HL-60 (cell line): ENCODE measurements around the gene MUC5AC.

Experiments
- DNase-seq, 2 experiments: peaks; one replicate each; pipeline ENCODE4 v3.0.0-alpha.2; 2010 to 2020; ENCODE audit warnings: low read depth in 1 of 2, low spot score in 1 of 2
- H3K27ac ChIP-seq: fragments of 250-450 bp; sonication (Bioruptor Pico); replicated peaks from 2 replicates; pipeline ENCODE4 v1.5.1; 2020; ENCODE audit warnings: mild to moderate bottlenecking, moderate library complexity
- H3K27me3 ChIP-seq: fragments of 250-450 bp; sonication (Bioruptor Pico); 2 replicates; pipeline ENCODE4 v1.5.1; 2021; ENCODE audit warnings: mild to moderate bottlenecking, moderate library complexity; ENCODE audit not compliant: insufficient read depth, poor library complexity, severe bottlenecking
- H3K4me3 ChIP-seq: replicated peaks from 2 replicates; pipeline ENCODE4 v1.5.1; 2011; ENCODE audit warnings: mild to moderate bottlenecking, control low read depth, low read length; ENCODE audit not compliant: insufficient read depth
- GABPA ChIP-seq: IDR thresholded peaks from 2 replicates; pipeline ENCODE4 v1.6.1; 2012; ENCODE audit warnings: low read depth
- POLR2AphosphoS5 ChIP-seq: IDR thresholded peaks from 2 replicates; pipeline ENCODE4 v1.6.1; 2012; ENCODE audit warnings: low read depth
- SPI1 ChIP-seq: IDR thresholded peaks from 2 replicates; pipeline ENCODE4 v1.6.1; 2012; ENCODE audit warnings: low read depth, mild to moderate bottlenecking, borderline replicate concordance
- TF ChIP-seq, protein P1 (sequence below): IDR thresholded peaks from 2 replicates; pipeline ENCODE4 v1.6.1; 2012; ENCODE audit warnings: low read depth; ENCODE audit not compliant: insufficient replicate concordance
- TF ChIP-seq, protein P2 (sequence below): IDR thresholded peaks from one replicate; pipeline ENCODE4 v1.5.1; 2011; ENCODE audit warnings: low read length, control low read depth, inconsistent platforms; ENCODE audit not compliant: insufficient read depth

The MUC5AC gene

DNA sequence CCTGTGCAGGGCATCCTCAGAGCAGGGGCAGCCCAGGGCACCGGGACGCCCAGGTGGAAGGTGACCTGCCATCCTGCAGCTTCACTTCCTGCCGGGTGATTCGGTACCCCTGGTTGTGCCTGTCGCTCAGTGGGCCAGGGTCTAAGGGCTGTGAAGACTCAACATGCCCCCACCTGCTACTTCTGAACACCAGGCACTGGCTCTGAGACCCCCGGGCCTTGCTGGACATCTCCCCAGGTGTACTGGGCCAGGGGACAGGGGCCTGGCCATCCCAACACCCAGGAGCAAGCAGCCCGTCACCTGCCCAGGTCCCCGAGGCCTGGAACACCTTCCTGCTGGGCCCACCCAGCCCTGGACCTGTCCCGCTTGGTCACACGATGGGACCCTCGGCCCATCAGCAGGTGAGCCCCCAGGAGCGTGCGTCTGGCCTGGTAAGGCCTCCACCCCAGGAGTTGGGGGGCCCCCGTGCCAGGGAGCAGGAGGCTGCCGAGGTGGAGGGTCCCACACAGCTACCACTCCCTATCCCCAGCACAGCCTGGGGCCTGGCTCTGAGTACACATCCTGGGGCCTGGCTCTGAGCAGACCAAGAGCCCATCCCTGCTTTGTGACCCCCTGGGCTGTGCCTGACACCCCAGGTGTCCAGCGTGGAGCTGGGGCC, 61.2 kb downstream of the MUC5AC start:
- peaks cover 20% of the 10 kb centered on the region for H3K27me3 ChIP-seq
- H3K4me3 ChIP-seq = no peak overlapping the region
- DNase-seq = no peak
- H3K27ac ChIP-seq = no peak overlapping the region
- TF ChIP-seq, protein P1, sequence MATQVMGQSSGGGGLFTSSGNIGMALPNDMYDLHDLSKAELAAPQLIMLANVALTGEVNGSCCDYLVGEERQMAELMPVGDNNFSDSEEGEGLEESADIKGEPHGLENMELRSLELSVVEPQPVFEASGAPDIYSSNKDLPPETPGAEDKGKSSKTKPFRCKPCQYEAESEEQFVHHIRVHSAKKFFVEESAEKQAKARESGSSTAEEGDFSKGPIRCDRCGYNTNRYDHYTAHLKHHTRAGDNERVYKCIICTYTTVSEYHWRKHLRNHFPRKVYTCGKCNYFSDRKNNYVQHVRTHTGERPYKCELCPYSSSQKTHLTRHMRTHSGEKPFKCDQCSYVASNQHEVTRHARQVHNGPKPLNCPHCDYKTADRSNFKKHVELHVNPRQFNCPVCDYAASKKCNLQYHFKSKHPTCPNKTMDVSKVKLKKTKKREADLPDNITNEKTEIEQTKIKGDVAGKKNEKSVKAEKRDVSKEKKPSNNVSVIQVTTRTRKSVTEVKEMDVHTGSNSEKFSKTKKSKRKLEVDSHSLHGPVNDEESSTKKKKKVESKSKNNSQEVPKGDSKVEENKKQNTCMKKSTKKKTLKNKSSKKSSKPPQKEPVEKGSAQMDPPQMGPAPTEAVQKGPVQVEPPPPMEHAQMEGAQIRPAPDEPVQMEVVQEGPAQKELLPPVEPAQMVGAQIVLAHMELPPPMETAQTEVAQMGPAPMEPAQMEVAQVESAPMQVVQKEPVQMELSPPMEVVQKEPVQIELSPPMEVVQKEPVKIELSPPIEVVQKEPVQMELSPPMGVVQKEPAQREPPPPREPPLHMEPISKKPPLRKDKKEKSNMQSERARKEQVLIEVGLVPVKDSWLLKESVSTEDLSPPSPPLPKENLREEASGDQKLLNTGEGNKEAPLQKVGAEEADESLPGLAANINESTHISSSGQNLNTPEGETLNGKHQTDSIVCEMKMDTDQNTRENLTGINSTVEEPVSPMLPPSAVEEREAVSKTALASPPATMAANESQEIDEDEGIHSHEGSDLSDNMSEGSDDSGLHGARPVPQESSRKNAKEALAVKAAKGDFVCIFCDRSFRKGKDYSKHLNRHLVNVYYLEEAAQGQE = no peak
- TF ChIP-seq POLR2AphosphoS5 = no peak
- no peak for TF ChIP-seq GABPA
- TF ChIP-seq, protein P2, sequence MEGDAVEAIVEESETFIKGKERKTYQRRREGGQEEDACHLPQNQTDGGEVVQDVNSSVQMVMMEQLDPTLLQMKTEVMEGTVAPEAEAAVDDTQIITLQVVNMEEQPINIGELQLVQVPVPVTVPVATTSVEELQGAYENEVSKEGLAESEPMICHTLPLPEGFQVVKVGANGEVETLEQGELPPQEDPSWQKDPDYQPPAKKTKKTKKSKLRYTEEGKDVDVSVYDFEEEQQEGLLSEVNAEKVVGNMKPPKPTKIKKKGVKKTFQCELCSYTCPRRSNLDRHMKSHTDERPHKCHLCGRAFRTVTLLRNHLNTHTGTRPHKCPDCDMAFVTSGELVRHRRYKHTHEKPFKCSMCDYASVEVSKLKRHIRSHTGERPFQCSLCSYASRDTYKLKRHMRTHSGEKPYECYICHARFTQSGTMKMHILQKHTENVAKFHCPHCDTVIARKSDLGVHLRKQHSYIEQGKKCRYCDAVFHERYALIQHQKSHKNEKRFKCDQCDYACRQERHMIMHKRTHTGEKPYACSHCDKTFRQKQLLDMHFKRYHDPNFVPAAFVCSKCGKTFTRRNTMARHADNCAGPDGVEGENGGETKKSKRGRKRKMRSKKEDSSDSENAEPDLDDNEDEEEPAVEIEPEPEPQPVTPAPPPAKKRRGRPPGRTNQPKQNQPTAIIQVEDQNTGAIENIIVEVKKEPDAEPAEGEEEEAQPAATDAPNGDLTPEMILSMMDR = no peak
- TF ChIP-seq SPI1 = no peak

- DNase-seq = no peak
- no peak overlapping the region for H3K27ac ChIP-seq
- H3K4me3 ChIP-seq = no peak overlapping the region
- TF ChIP-seq, protein P2 = no peak
- no peak for TF ChIP-seq GABPA
- no peak for TF ChIP-seq SPI1
- TF ChIP-seq POLR2AphosphoS5 = no peak
- TF ChIP-seq, protein P1 = no peak
- H3K27me3 ChIP-seq = peaks cover 20% of the 10 kb centered on the region
Observed at GRCh38 chr11:1219446-1219833, 61.7 kb downstream of the MUC5AC start.

GRCh38 chr11:1219834-1220815, 62.4 kb downstream of the MUC5AC start:
- peaks cover 20% of the 10 kb centered on the region for H3K27me3 ChIP-seq
- DNase-seq = no peak
- TF ChIP-seq, protein P1 = no peak
- no peak for TF ChIP-seq GABPA
- TF ChIP-seq, protein P2 = no peak
- no peak for TF ChIP-seq POLR2AphosphoS5
- no peak for TF ChIP-seq SPI1
- H3K27ac ChIP-seq = no peak overlapping the region
- H3K4me3 ChIP-seq = no peak overlapping the region
